HCT116 (cell line): Measurements from ENCODE around the gene TMEM140. TPM values are rescaled to one million over a fixed set of nuclear protein-coding genes. Genes with fewer than 3 reads are reported as not detected.

Experiments used
- ATAC-seq: fragments of 200-7000 bp; cut with Tn5 transposase; 2 replicates; pipeline ENCODE4 v1.9.1; 2020; ENCODE audit warnings: mild to moderate bottlenecking, moderate library complexity
- BruUV-seq: library from RNA; stranded (reverse); fragments of 400-500 nt; replicated peaks from 2 replicates; lab custom pipeline; 2021; lab: Mats Ljungman, UMichigan
- CTCF ChIA-PET: fragments of 300-600 bp; sonication (Branson Sonifier 250); formaldehyde crosslinking; loops from one replicate; lab custom pipeline; 2021; ENCODE audit warnings: antibody characterized with exemption; lab: Charles Lee
- POLR2A ChIA-PET: fragments of 300-600, 350-600 bp; sonication (Branson Sonifier 250); formaldehyde crosslinking; loops from one replicate; lab custom pipeline; 2021; ENCODE audit warnings: antibody characterized with exemption; lab: Charles Lee
- RAD21 ChIA-PET, 2 experiments: fragments of 300-600 bp; sonication (Branson Sonifier 250); formaldehyde crosslinking; loops; one replicate each; lab custom pipeline; 2023; ENCODE audit warnings: low total read pairs in 2 of 2; ENCODE audit not compliant: uncharacterized antibody in 2 of 2, unreplicated experiment in 2 of 2, low non-redundant PET in 1 of 2; lab: Charles Lee
- DNase-seq: peaks from one replicate; pipeline ENCODE4 v3.0.0-alpha.2; 2010; ENCODE audit warnings: low read depth, low spot score
- H2AFZ ChIP-seq: fragments of 200-600 bp; shearing (Covaris generic), sonication (generic); 2 replicates; pipeline ENCODE4 v1.6.1; 2017; ENCODE audit warnings: low read depth, mixed run types, mixed read lengths, antibody characterized with exemption, low read length; ENCODE audit not compliant: poor library complexity, severe bottlenecking
- H3K27ac ChIP-seq: 2 replicates; pipeline ENCODE4 v1.5.1; 2012; ENCODE audit warnings: low read depth, low read length
- H3K27me3 ChIP-seq: fragments of 200-600 bp; sonication (generic); 2 replicates; pipeline ENCODE4 v1.6.1; 2016; ENCODE audit warnings: mixed run types, low read length, mixed read lengths; ENCODE audit not compliant: insufficient read depth
- H3K36me3 ChIP-seq, 2 experiments: fragments of 200-500 bp in 1 of 2; fragments of 200-600 bp in 1 of 2; sonication (Bioruptor generic) in 1 of 2; sonication (generic) in 1 of 2; 2 replicates each; pipeline versions ENCODE4 v1.5.1 to v1.6.1; 2014 to 2016; ENCODE audit warnings: low read length in 2 of 2, inconsistent platforms in 1 of 2, mixed read lengths in 1 of 2, mixed run types in 1 of 2; ENCODE audit not compliant: insufficient read depth in 2 of 2, control insufficient read depth in 1 of 2
- H3K4me1 ChIP-seq, 2 experiments: fragments of 200-600 bp in 1 of 2; sonication (generic) in 1 of 2; 2 replicates each; pipeline versions ENCODE4 v1.5.1 to v1.6.1; 2012 to 2017; ENCODE audit warnings: low read length in 2 of 2, inconsistent platforms in 1 of 2, mild to moderate bottlenecking in 1 of 2, mixed read lengths in 1 of 2, mixed run types in 1 of 2, moderate library complexity in 1 of 2; ENCODE audit not compliant: insufficient read depth in 2 of 2, control insufficient read depth in 1 of 2
- H3K4me2 ChIP-seq: fragments of 200-600 bp; sonication (generic); 2 replicates; pipeline ENCODE4 v1.6.1; 2017; ENCODE audit warnings: mixed run types, low read length, mixed read lengths
- H3K4me3 ChIP-seq, 2 experiments: fragments of 200-600 bp in 1 of 2; sonication (generic) in 1 of 2; replicated peaks in 1 of 2; 2 replicates each; pipeline ENCODE4 v1.5.1; 2011 to 2016; ENCODE audit warnings: low read length in 2 of 2, control low read depth in 1 of 2, low read depth in 1 of 2, mild to moderate bottlenecking in 1 of 2, mixed read lengths in 1 of 2, mixed run types in 1 of 2
- H3K79me2 ChIP-seq: fragments of 200-600 bp; sonication (generic); 2 replicates; pipeline ENCODE4 v1.6.1; 2017; ENCODE audit warnings: mild to moderate bottlenecking, mixed run types, low read length, moderate library complexity, mixed read lengths; ENCODE audit not compliant: insufficient read depth
- H3K9ac ChIP-seq: fragments of 200-600 bp; sonication (generic); 2 replicates; pipeline ENCODE4 v1.6.1; 2016; ENCODE audit warnings: low read length, mixed read lengths
- H3K9me2 ChIP-seq: fragments of 200-600 bp; sonication (generic), shearing (Covaris generic); 2 replicates; pipeline ENCODE4 v1.6.1; 2017; ENCODE audit warnings: mixed run types, mild to moderate bottlenecking, moderate library complexity; ENCODE audit not compliant: insufficient read depth
- H3K9me3 ChIP-seq, 2 experiments: fragments of 200-500 bp in 1 of 2; fragments of 200-600 bp in 1 of 2; sonication (Bioruptor generic) in 1 of 2; sonication (generic) in 1 of 2; 2 replicates each; pipeline ENCODE4 v1.6.1; 2014 to 2017; ENCODE audit warnings: low read length in 2 of 2, mixed read lengths in 2 of 2, inconsistent platforms in 1 of 2, low read depth in 1 of 2, mild to moderate bottlenecking in 1 of 2, mixed run types in 1 of 2, moderate library complexity in 1 of 2; ENCODE audit not compliant: control insufficient read depth in 1 of 2, insufficient read depth in 1 of 2
- H4K20me1 ChIP-seq: fragments of 200-600 bp; sonication (generic), shearing (Covaris generic); 2 replicates; pipeline ENCODE4 v1.6.1; 2017; ENCODE audit warnings: mixed run types, mild to moderate bottlenecking, moderate library complexity; ENCODE audit not compliant: insufficient read depth
- CBX3 ChIP-seq: IDR thresholded peaks from 2 replicates; pipeline ENCODE4 v1.6.1; 2012; ENCODE audit warnings: low read depth
- POLR2AphosphoS5 ChIP-seq: IDR thresholded peaks from 2 replicates; pipeline ENCODE4 v1.6.1; 2011; ENCODE audit warnings: mild to moderate bottlenecking, low read depth, low read length, moderate library complexity
- RAD21 ChIP-seq: IDR thresholded peaks from 2 replicates; pipeline ENCODE4 v1.6.1; 2012; ENCODE audit warnings: low read depth, mild to moderate bottlenecking
- ZFX ChIP-seq: fragments of 450-650 bp; IDR thresholded peaks from 2 replicates; pipeline ENCODE4 v1.6.1; 2017
- ZNF274 ChIP-seq: fragments of 200-500 bp; sonication (Bioruptor generic); IDR thresholded peaks from 2 replicates; pipeline ENCODE4 v1.6.1; 2014; ENCODE audit warnings: mild to moderate bottlenecking, low read depth, low read length, inconsistent platforms
- intact Hi-C: fragments of 100-400 bp; cut with micrococcal nuclease; formaldehyde crosslinking; loops from 2 replicates; pipeline ENCODE4 v1.10.0; 2022
- total RNA-seq: library from RNA; stranded (reverse); gene quantifications from one replicate; pipeline ENCODE4 v1.2.1, GENCODE V29; 2021; ENCODE audit not compliant: unreplicated experiment
- TF ChIP-seq, protein P1 (sequence below): IDR thresholded peaks from 2 replicates; pipeline ENCODE4 v1.6.1; 2012
- TF ChIP-seq, protein P2 (sequence below): IDR thresholded peaks from 2 replicates; pipeline ENCODE4 v1.6.1; 2012

The TMEM140 gene
- total RNA-seq, 1 experiment from 2014 or later = not detected

DNA sequence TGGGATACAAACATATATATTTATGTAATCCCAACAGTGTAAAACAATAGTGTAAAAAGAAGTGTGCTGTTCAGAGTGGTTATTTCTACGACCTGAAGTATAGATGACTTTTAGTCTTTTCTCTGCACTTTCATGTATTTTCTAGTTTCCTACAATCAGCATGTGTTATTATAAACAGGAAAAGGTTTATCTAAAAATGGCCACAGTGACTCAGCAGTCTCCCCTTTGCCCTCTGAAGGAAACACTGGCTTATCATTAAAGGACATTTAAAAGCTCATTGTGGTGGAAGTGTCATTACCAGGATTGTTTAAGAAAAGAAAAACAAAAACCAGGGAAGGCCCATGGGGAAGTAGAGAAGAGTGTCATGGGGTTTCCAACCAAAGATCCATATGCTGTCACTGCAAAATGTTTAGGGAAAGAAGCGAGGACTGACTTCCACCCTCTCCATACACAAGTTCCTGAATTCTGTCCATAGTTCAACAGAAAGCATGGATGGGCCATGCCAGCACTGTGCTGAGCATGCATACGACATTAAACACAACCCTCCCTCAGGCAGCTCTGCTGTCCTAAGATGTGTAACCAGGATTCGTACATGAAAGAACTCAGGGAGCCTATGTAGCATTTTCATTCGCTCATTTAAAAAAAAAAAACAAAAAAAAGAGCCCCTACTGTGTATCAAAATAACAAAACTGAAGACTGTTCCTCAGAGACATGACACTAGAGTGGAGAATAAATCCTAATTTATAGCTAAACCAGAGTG is 12.4 kb downstream of the TMEM140 start:
- no peaks in the 10 kb centered on the region for H4K20me1 ChIP-seq
- H2AFZ ChIP-seq = no peak overlapping the region
- BruUV-seq = no TSS peak
- peaks cover 0 to 6% of the 10 kb centered on the region in 2 experiments; a peak in 1 of 4 replicates for H3K36me3 ChIP-seq
- CTCF ChIA-PET = interaction anchor here (0.6 to 1.9 kb wide), 2 partner anchors 9 to 32 kb away, joined by 3 to 25 read pairs; no protein-coding TSS in a partner anchor
- POLR2A ChIA-PET = interaction anchor here (2.1 kb wide), 1 partner anchor 9 kb away, joined by 12 read pairs; no protein-coding TSS in a partner anchor
- no peak overlapping the region for H3K4me3 ChIP-seq
- ATAC-seq (peak; percentile 30; the same call in 1 of the 2 replicates), DNase-seq (no peak)
- no peaks in the 10 kb centered on the region for H3K79me2 ChIP-seq
- H3K4me1 ChIP-seq = peaks cover 18 to 23% of the 10 kb centered on the region in 2 experiments
- RAD21 ChIA-PET = no interaction called here
- intact Hi-C loops = loop anchor here (10.0 kb wide), 2 partner anchors 265 to 465 kb away; no protein-coding TSS in a partner anchor
- peak overlapping the region; percentile 50 for H3K27ac ChIP-seq
- peak overlapping the region; percentile 29 for H3K4me2 ChIP-seq
- no peaks in the 10 kb centered on the region for H3K9me2 ChIP-seq
- peaks cover 5 to 11% of the 10 kb centered on the region in 2 experiments; a peak in 3 of 4 replicates for H3K9me3 ChIP-seq
- TF ChIP-seq, protein P1, sequence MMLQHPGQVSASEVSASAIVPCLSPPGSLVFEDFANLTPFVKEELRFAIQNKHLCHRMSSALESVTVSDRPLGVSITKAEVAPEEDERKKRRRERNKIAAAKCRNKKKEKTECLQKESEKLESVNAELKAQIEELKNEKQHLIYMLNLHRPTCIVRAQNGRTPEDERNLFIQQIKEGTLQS = no peak
- TF ChIP-seq RAD21 (0 out of 2 replicates have a peak, but pooled peaks have one; percentile 5), ZNF274 (no peak), ZFX (no peak), POLR2AphosphoS5 (no peak), CBX3 (0 out of 2 replicates have a peak, but pooled peaks have one; percentile 37)
- TF ChIP-seq, protein P2, sequence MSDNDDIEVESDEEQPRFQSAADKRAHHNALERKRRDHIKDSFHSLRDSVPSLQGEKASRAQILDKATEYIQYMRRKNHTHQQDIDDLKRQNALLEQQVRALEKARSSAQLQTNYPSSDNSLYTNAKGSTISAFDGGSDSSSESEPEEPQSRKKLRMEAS = peak; percentile 45; the same call in 1 of the 2 replicates
- TF ChIP-seq, all 23 proteins: peak for 3
- H3K9ac ChIP-seq = peak overlapping the region; percentile 31; the same call in 1 of the 2 replicates
- H3K27me3 ChIP-seq = no peaks in the 10 kb centered on the region
